Nephron (organoid): ENCODE measurements around the gene MET.

Experiments
- H3K27ac Mint-ChIP-seq, 3 experiments: 2 replicates each; pipeline ENCODE4 v1.8.0; 2020; ENCODE audit warnings: mixed read lengths in 3 of 3, mild to moderate bottlenecking in 2 of 3, moderate library complexity in 1 of 3
- H3K27me3 Mint-ChIP-seq: 2 replicates; pipeline ENCODE4 v1.8.0; 2021; ENCODE audit warnings: low read depth, mild to moderate bottlenecking, moderate library complexity, mixed read lengths
- H3K36me3 Mint-ChIP-seq: 2 replicates; pipeline ENCODE4 v1.8.0; 2020; ENCODE audit warnings: low read depth, mixed read lengths
- H3K4me1 Mint-ChIP-seq: 2 replicates; pipeline ENCODE4 v1.8.0; 2020; ENCODE audit warnings: mixed read lengths
- H3K4me3 Mint-ChIP-seq, 3 experiments: 2 replicates each; pipeline ENCODE4 v1.8.0; 2020; ENCODE audit warnings: mild to moderate bottlenecking in 3 of 3, mixed read lengths in 3 of 3, moderate library complexity in 2 of 3
- H3K9me3 Mint-ChIP-seq: 2 replicates; pipeline ENCODE4 v1.8.0; 2020; ENCODE audit warnings: mixed read lengths
- CTCF ChIP-seq, 3 experiments: fragments of 200-600 bp; sonication (generic); IDR thresholded peaks; one replicate each; pipeline ENCODE4 v1.5.0; 2021; ENCODE audit warnings: antibody characterized with exemption in 3 of 3; ENCODE audit not compliant: unreplicated experiment in 3 of 3

MET gene

GRCh38 chr7:116687801-116688201 lies 15.8 kb downstream of the MET start:
- Mint-ChIP-seq H3K4me1 (no peaks in the 10 kb centered on the region), H3K9me3 (peaks cover 5% of the 10 kb centered on the region), H3K27ac (no peak overlapping the region), H3K27me3 (peaks cover 7% of the 10 kb centered on the region), H3K36me3 (no peaks in the 10 kb centered on the region), H3K4me3 (no peak overlapping the region)
- TF ChIP-seq CTCF (IDR thresholded peaks at IDR 0.05; ENCODE audit: unreplicated experiment in 3 of 3), result no peak

- no peak overlapping the region for H3K27ac Mint-ChIP-seq
- H3K9me3 Mint-ChIP-seq, result no peaks in the 10 kb centered on the region
- no peaks in the 10 kb centered on the region for H3K36me3 Mint-ChIP-seq
- TF ChIP-seq CTCF (IDR thresholded peaks at IDR 0.05; ENCODE audit: unreplicated experiment in 3 of 3), result no peak
- H3K4me1 Mint-ChIP-seq, result no peaks in the 10 kb centered on the region
- no peak overlapping the region for H3K4me3 Mint-ChIP-seq
- H3K27me3 Mint-ChIP-seq, result peaks cover 7% of the 10 kb centered on the region
These were observed 17.8 kb downstream of the MET start for GRCh38 chr7:116689790-116690259.

- Mint-ChIP-seq H3K27ac (no peak overlapping the region), H3K27me3 (peaks cover 5% of the 10 kb centered on the region), H3K4me3 (no peak overlapping the region), H3K36me3 (peaks cover 4% of the 10 kb centered on the region), H3K4me1 (no peaks in the 10 kb centered on the region), H3K9me3 (no peaks in the 10 kb centered on the region)
- TF ChIP-seq CTCF (IDR thresholded peaks at IDR 0.05; ENCODE audit: unreplicated experiment in 3 of 3), result no peak
These were observed 19.7 kb downstream of the MET start for GRCh38 chr7:116691664-116692063.

- Mint-ChIP-seq H3K4me1 (peaks cover 2% of the 10 kb centered on the region), H3K27me3 (peaks cover 6% of the 10 kb centered on the region), H3K9me3 (no peaks in the 10 kb centered on the region), H3K4me3 (no peak overlapping the region), H3K36me3 (peaks cover 4% of the 10 kb centered on the region), H3K27ac (no peak overlapping the region)
- TF ChIP-seq CTCF (IDR thresholded peaks at IDR 0.05; ENCODE audit: unreplicated experiment in 3 of 3), result no peak
These were observed 20.7 kb downstream of the MET start for GRCh38 chr7:116692401-116693308.

- Mint-ChIP-seq H3K4me1 (peaks cover 33% of the 10 kb centered on the region), H3K9me3 (no peaks in the 10 kb centered on the region), H3K36me3 (peaks cover 4% of the 10 kb centered on the region), H3K27ac (no peak overlapping the region), H3K27me3 (peaks cover 6% of the 10 kb centered on the region), H3K4me3 (no peak overlapping the region)
- no peak for TF ChIP-seq CTCF (IDR thresholded peaks at IDR 0.05; ENCODE audit: unreplicated experiment in 3 of 3)
These were observed 24.7 kb downstream of the MET start for GRCh38 chr7:116696707-116697106.

GRCh38 chr7:116697152-116697551 lies 25.2 kb downstream of the MET start:
- H3K4me3 Mint-ChIP-seq, result no peak overlapping the region
- no peak overlapping the region for H3K27ac Mint-ChIP-seq
- peaks cover 6% of the 10 kb centered on the region for H3K27me3 Mint-ChIP-seq
- H3K36me3 Mint-ChIP-seq, result peaks cover 4% of the 10 kb centered on the region
- H3K4me1 Mint-ChIP-seq, result peaks cover 35% of the 10 kb centered on the region
- no peaks in the 10 kb centered on the region for H3K9me3 Mint-ChIP-seq
- no peak for TF ChIP-seq CTCF (IDR thresholded peaks at IDR 0.05; ENCODE audit: unreplicated experiment in 3 of 3)
